HepG2 (cell line): ENCODE data around the gene BBS5. TPM values are rescaled to one million over a fixed set of nuclear protein-coding genes. Genes with fewer than 3 reads are reported as not detected.
A peak's percentile ranks its signal among the peaks of the same experiment; 100 is the strongest.

Experiments
- FOXA1 ChIP-seq, 2 experiments: fragments of 450-650 bp in 1 of 2; sonication (generic) in 1 of 2; formaldehyde crosslinking in 1 of 2; IDR thresholded peaks; 2 replicates each; pipeline versions ENCODE4 v1.4.0 to v1.6.1; 2016 to 2020; ENCODE audit warnings: missing genetic modification reagents in 1 of 2
- NCOA2 ChIP-seq: sonication (generic); formaldehyde crosslinking; IDR thresholded peaks from 2 replicates; pipeline ENCODE4 v1.8.0; 2022; ENCODE audit warnings: inconsistent platforms
- NFE2L1 ChIP-seq: sonication (generic); formaldehyde crosslinking; IDR thresholded peaks from 2 replicates; pipeline ENCODE4 v1.4.0; 2020; ENCODE audit warnings: missing genetic modification reagents, mild to moderate bottlenecking, borderline replicate concordance
- PLRG1 ChIP-seq: fragments of 450-650 bp; conservative IDR thresholded peaks from 2 replicates; pipeline ENCODE4 v1.6.1; 2016
- RARA ChIP-seq: IDR thresholded peaks from 2 replicates; pipeline ENCODE4 v1.6.1; 2016; ENCODE audit warnings: missing genetic modification reagents, missing compliant biosample characterization
- REPIN1 ChIP-seq: sonication (generic); formaldehyde crosslinking; IDR thresholded peaks from 2 replicates; pipeline ENCODE4 v1.8.0; 2022; ENCODE audit warnings: missing genetic modification reagents, low read depth, mild to moderate bottlenecking, borderline replicate concordance
- SRSF9 ChIP-seq: fragments of 200-400 bp; formaldehyde crosslinking; IDR thresholded peaks from 2 replicates; pipeline ENCODE4 v1.6.1; 2018; ENCODE audit warnings: borderline replicate concordance, mild to moderate bottlenecking, low read depth, low read length; ENCODE audit not compliant: insufficient read depth, poor library complexity, severe bottlenecking
- TCF12 ChIP-seq, 2 experiments: fragments of 450-650 bp in 1 of 2; sonication (generic) in 1 of 2; formaldehyde crosslinking in 1 of 2; IDR thresholded peaks; 2 replicates each; pipeline versions ENCODE4 v1.6.1 to v1.8.0; 2017 to 2022; ENCODE audit warnings: antibody characterized with exemption in 1 of 2, mild to moderate bottlenecking in 1 of 2, missing genetic modification reagents in 1 of 2, moderate library complexity in 1 of 2
- THAP11 ChIP-seq: IDR thresholded peaks from 2 replicates; pipeline ENCODE4 v1.6.1; 2016; ENCODE audit warnings: missing biosample characterization, missing genetic modification reagents
- ZKSCAN5 ChIP-seq: sonication (generic); formaldehyde crosslinking; IDR thresholded peaks from 2 replicates; pipeline ENCODE4 v1.5.1; 2020; ENCODE audit warnings: mild to moderate bottlenecking, missing genetic modification reagents
- ZNF205 ChIP-seq: IDR thresholded peaks from 2 replicates; pipeline ENCODE4 v1.6.1; 2018; ENCODE audit warnings: missing biosample characterization, missing genetic modification reagents
- ZNF451 ChIP-seq: sonication (generic); formaldehyde crosslinking; IDR thresholded peaks from 2 replicates; pipeline ENCODE4 v1.5.0; 2020; ENCODE audit warnings: mild to moderate bottlenecking, missing genetic modification reagents
- ZNF530 ChIP-seq: sonication (generic); formaldehyde crosslinking; IDR thresholded peaks from 2 replicates; pipeline ENCODE4 v1.5.0; 2020; ENCODE audit warnings: low read depth, mild to moderate bottlenecking, missing genetic modification reagents
- ZNF709 ChIP-seq: sonication (generic); formaldehyde crosslinking; IDR thresholded peaks from 2 replicates; pipeline ENCODE4 v1.5.0; 2020; ENCODE audit warnings: mild to moderate bottlenecking, missing genetic modification reagents
- ZNF720 ChIP-seq: sonication (generic); formaldehyde crosslinking; IDR thresholded peaks from 2 replicates; pipeline ENCODE4 v1.4.0; 2020; ENCODE audit warnings: missing genetic modification reagents
- ZNF766 ChIP-seq: sonication (generic); formaldehyde crosslinking; IDR thresholded peaks from 2 replicates; pipeline ENCODE4 v1.5.0; 2020; ENCODE audit warnings: missing genetic modification reagents, borderline replicate concordance
- ZSCAN30 ChIP-seq: sonication (generic); formaldehyde crosslinking; IDR thresholded peaks from 2 replicates; pipeline ENCODE4 v1.5.0; 2020; ENCODE audit warnings: mild to moderate bottlenecking, missing genetic modification reagents
- ZSCAN31 ChIP-seq: sonication (generic); formaldehyde crosslinking; IDR thresholded peaks from 2 replicates; pipeline ENCODE4 v1.5.0; 2020; ENCODE audit warnings: low read depth, mild to moderate bottlenecking, missing genetic modification reagents
- polyA plus RNA-seq, 8 experiments: library from polyadenylated mRNA; depleted of rRNA in 3 of 8; stranded (reverse) in 7 of 8; unstranded in 1 of 8; fragments of >200 nt; fragmentation: Illumina TruSeq in 4 of 8; extraction: Trizol in 4 of 8; gene quantifications; 2 replicates each; pipeline versions ENCODE4 v1.2.1 to v1.2.3, GENCODE V29; 2011 to 2016; ENCODE audit warnings: low read depth in 4 of 8, missing spikeins in 1 of 8, mixed read lengths in 1 of 8; ENCODE audit not compliant: insufficient read depth in 1 of 8
- total RNA-seq, 5 experiments: library from RNA; depleted of rRNA; stranded (reverse); fragments of >200 nt; fragmentation: Illumina TruSeq; extraction: Trizol; gene quantifications; 2 replicates each; pipeline ENCODE4 v1.2.3, GENCODE V29; 2016; ENCODE audit warnings: low read depth in 1 of 5
- TF ChIP-seq, protein P1 (sequence below): sonication (generic); formaldehyde crosslinking; IDR thresholded peaks from 2 replicates; pipeline ENCODE4 v1.4.0; 2020; ENCODE audit warnings: missing genetic modification reagents, borderline replicate concordance
- TF ChIP-seq, protein P2 (sequence below): IDR thresholded peaks from 2 replicates; pipeline ENCODE4 v1.6.1; 2016; ENCODE audit warnings: missing compliant biosample characterization, missing genetic modification reagents, borderline replicate concordance
- TF ChIP-seq, protein P3 (sequence below): sonication (generic); formaldehyde crosslinking; IDR thresholded peaks from 2 replicates; pipeline ENCODE4 v1.4.0; 2020; ENCODE audit warnings: mild to moderate bottlenecking, low read depth, missing genetic modification reagents
- TF ChIP-seq, protein P4 (sequence below): sonication (generic); formaldehyde crosslinking; conservative IDR thresholded peaks from 2 replicates; pipeline ENCODE4 v1.8.0; 2022; ENCODE audit warnings: missing genetic modification reagents
- TF ChIP-seq, protein P5 (sequence below): sonication (generic); formaldehyde crosslinking; conservative IDR thresholded peaks from 2 replicates; pipeline ENCODE4 v1.8.0; 2022; ENCODE audit warnings: low read depth, missing genetic modification reagents

The BBS5 gene
- total and polyA plus RNA-seq, 2 of the 13 experiments (the other 11 are each of a cell fraction or from before 2014, with no cell fraction given) = 1.8 to 4.5 TPM

DNA sequence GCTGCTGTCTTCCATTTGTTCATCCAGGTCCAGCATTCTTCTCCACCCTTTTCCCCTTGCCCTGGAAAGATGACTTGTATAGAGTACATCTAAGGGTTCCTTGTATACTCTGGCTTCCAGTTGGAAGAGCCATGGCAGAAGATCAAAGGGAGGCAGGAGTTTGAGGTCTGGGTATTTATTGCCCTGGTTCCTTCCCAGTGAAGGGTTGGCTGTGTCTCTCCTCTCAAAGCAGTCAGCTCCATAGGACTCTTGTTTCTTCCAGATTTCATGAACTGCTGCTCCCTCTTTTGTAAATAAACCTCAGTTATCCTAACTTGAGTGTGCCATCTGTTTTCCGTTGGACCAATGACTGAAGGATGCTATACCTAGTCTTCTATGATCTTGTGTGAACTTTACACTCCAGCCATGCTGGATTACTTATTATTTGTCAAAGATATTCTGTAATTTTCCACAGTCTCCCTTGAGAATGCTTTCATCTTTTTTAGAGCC, 6.4 kb downstream of the BBS5 start (continued):
- TF ChIP-seq, protein P1, sequence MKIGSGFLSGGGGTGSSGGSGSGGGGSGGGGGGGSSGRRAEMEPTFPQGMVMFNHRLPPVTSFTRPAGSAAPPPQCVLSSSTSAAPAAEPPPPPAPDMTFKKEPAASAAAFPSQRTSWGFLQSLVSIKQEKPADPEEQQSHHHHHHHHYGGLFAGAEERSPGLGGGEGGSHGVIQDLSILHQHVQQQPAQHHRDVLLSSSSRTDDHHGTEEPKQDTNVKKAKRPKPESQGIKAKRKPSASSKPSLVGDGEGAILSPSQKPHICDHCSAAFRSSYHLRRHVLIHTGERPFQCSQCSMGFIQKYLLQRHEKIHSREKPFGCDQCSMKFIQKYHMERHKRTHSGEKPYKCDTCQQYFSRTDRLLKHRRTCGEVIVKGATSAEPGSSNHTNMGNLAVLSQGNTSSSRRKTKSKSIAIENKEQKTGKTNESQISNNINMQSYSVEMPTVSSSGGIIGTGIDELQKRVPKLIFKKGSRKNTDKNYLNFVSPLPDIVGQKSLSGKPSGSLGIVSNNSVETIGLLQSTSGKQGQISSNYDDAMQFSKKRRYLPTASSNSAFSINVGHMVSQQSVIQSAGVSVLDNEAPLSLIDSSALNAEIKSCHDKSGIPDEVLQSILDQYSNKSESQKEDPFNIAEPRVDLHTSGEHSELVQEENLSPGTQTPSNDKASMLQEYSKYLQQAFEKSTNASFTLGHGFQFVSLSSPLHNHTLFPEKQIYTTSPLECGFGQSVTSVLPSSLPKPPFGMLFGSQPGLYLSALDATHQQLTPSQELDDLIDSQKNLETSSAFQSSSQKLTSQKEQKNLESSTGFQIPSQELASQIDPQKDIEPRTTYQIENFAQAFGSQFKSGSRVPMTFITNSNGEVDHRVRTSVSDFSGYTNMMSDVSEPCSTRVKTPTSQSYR (CRISPR knock-in tag) = no peak
- no peak for TF ChIP-seq ZNF766 (CRISPR knock-in tag)
- no peak for TF ChIP-seq THAP11 (CRISPR knock-in tag)
- peak; percentile 54 for TF ChIP-seq NCOA2
- no peak for TF ChIP-seq ZNF720
- no peak for TF ChIP-seq ZNF205 (CRISPR knock-in tag)
- TF ChIP-seq, protein P2, sequence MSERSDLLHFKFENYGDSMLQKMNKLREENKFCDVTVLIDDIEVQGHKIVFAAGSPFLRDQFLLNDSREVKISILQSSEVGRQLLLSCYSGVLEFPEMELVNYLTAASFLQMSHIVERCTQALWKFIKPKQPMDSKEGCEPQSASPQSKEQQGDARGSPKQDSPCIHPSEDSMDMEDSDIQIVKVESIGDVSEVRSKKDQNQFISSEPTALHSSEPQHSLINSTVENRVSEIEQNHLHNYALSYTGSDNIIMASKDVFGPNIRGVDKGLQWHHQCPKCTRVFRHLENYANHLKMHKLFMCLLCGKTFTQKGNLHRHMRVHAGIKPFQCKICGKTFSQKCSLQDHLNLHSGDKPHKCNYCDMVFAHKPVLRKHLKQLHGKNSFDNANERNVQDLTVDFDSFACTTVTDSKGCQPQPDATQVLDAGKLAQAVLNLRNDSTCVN (CRISPR knock-in tag) = no peak
- TF ChIP-seq REPIN1 = 0 out of 2 replicates have a peak, but pooled peaks have one; percentile 25
- TF ChIP-seq RARA = no peak
- no peak for TF ChIP-seq NFE2L1 (CRISPR knock-in tag)
- no peak for TF ChIP-seq TCF12 (IDR thresholded peaks at IDR 0.05)
- TF ChIP-seq TCF12 (CRISPR knock-in tag; IDR thresholded peaks at IDR 0.05) = no peak
- no peak for TF ChIP-seq FOXA1 (IDR thresholded peaks at IDR 0.05)
- no peak for TF ChIP-seq FOXA1 (CRISPR knock-in tag; IDR thresholded peaks at IDR 0.05)
- no peak for TF ChIP-seq ZSCAN30 (CRISPR knock-in tag)
- TF ChIP-seq, protein P3, sequence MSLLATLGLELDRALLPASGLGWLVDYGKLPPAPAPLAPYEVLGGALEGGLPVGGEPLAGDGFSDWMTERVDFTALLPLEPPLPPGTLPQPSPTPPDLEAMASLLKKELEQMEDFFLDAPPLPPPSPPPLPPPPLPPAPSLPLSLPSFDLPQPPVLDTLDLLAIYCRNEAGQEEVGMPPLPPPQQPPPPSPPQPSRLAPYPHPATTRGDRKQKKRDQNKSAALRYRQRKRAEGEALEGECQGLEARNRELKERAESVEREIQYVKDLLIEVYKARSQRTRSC (CRISPR knock-in tag) = no peak
- no peak for TF ChIP-seq ZNF451 (CRISPR knock-in tag)
- no peak for TF ChIP-seq ZSCAN31 (CRISPR knock-in tag)
- TF ChIP-seq ZNF530 (CRISPR knock-in tag) = no peak
- no peak for TF ChIP-seq ZNF709 (CRISPR knock-in tag)
- TF ChIP-seq, protein P4, sequence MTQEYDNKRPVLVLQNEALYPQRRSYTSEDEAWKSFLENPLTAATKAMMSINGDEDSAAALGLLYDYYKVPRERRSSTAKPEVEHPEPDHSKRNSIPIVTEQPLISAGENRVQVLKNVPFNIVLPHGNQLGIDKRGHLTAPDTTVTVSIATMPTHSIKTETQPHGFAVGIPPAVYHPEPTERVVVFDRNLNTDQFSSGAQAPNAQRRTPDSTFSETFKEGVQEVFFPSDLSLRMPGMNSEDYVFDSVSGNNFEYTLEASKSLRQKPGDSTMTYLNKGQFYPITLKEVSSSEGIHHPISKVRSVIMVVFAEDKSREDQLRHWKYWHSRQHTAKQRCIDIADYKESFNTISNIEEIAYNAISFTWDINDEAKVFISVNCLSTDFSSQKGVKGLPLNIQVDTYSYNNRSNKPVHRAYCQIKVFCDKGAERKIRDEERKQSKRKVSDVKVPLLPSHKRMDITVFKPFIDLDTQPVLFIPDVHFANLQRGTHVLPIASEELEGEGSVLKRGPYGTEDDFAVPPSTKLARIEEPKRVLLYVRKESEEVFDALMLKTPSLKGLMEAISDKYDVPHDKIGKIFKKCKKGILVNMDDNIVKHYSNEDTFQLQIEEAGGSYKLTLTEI (CRISPR knock-in tag) = no peak
- no peak for TF ChIP-seq ZKSCAN5
- TF ChIP-seq SRSF9 = no peak
- TF ChIP-seq, protein P5, sequence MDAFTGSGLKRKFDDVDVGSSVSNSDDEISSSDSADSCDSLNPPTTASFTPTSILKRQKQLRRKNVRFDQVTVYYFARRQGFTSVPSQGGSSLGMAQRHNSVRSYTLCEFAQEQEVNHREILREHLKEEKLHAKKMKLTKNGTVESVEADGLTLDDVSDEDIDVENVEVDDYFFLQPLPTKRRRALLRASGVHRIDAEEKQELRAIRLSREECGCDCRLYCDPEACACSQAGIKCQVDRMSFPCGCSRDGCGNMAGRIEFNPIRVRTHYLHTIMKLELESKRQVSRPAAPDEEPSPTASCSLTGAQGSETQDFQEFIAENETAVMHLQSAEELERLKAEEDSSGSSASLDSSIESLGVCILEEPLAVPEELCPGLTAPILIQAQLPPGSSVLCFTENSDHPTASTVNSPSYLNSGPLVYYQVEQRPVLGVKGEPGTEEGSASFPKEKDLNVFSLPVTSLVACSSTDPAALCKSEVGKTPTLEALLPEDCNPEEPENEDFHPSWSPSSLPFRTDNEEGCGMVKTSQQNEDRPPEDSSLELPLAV (CRISPR knock-in tag) = no peak
- no peak for TF ChIP-seq PLRG1
